ENCODE measurements around the gene SOAT2.

GRCh38 chr12:53147653-53148052 lies 44.4 kb downstream of the SOAT2 start:
- TF ChIP-seq CTCF (IDR thresholded peaks at IDR 0.05) (no peak), POLR2A (IDR thresholded peaks at IDR 0.05) (no peak)
